Measurements from ENCODE around the gene PAQR5.
"Not testable (repeated sequence)": the region's sequence is repeated elsewhere in the genome, so short reads cannot be mapped to it uniquely, and the experiment has no call there.

The PAQR5 gene

GRCh38 chr15:69358850-69359249 is 60.1 kb downstream of the PAQR5 start:
- no peak for DNase-seq

GRCh38 chr15:69359722-69360121 is 61.0 kb downstream of the PAQR5 start:
- no peak for DNase-seq

GRCh38 chr15:69360642-69361041 is 61.9 kb downstream of the PAQR5 start:
- DNase-seq = no peak

GRCh38 chr15:69367236-69367635 is 68.5 kb downstream of the PAQR5 start:
- DNase-seq = no peak

GRCh38 chr15:69369631-69370030 is 70.9 kb downstream of the PAQR5 start:
- no peak for DNase-seq

GRCh38 chr15:69373406-69373805 is 74.7 kb downstream of the PAQR5 start:
- no peak for DNase-seq

GRCh38 chr15:69375151-69375790 is 76.6 kb downstream of the PAQR5 start:
- DNase-seq = no peak

GRCh38 chr15:69377216-69377970 is 78.7 kb downstream of the PAQR5 start:
- no peak for DNase-seq

GRCh38 chr15:69380100-69380725 is 81.5 kb downstream of the PAQR5 start:
- DNase-seq = no peak

GRCh38 chr15:69380726-69381105 is 82.0 kb downstream of the PAQR5 start:
- no peak for DNase-seq

GRCh38 chr15:69382176-69382575 is 83.5 kb downstream of the PAQR5 start:
- not testable (repeated sequence) for DNase-seq

- DNase-seq = not testable (repeated sequence)
These were observed 85.4 kb downstream of the PAQR5 start for GRCh38 chr15:69384066-69384465.

GRCh38 chr15:69384626-69385598 is 86.2 kb downstream of the PAQR5 start:
- DNase-seq = no peak

- no peak for DNase-seq
These were observed 87.1 kb downstream of the PAQR5 start for GRCh38 chr15:69385831-69386230.

- no peak for DNase-seq
These were observed 87.6 kb downstream of the PAQR5 start for GRCh38 chr15:69386284-69386683.

GRCh38 chr15:69388260-69388705 is 89.6 kb downstream of the PAQR5 start:
- no peak for DNase-seq

- no peak for DNase-seq
These were observed 90.7 kb downstream of the PAQR5 start for GRCh38 chr15:69389426-69389825.

- no peak for DNase-seq
These were observed 91.9 kb downstream of the PAQR5 start for GRCh38 chr15:69390575-69390974.

GRCh38 chr15:69391046-69391757 is 92.5 kb downstream of the PAQR5 start:
- no peak for DNase-seq

GRCh38 chr15:69392352-69392751 is 93.6 kb downstream of the PAQR5 start:
- DNase-seq = no peak

GRCh38 chr15:69393831-69394491 is 95.2 kb downstream of the PAQR5 start:
- DNase-seq = no peak

Measured in CD4-positive, alpha-beta T cell treated with Interleukin-21 for 1 hour (primary cell).